Stimulated activated naive B cell treated with anti-CD40 and anti-IgM and Interleukin-4, amounts not matched to agents 10 μg/mL and 1 μg/mL and 100 μg/mL, for 72 hours (primary cell): ENCODE data around the gene MYO5A.

Experiments
- ATAC-seq, 2 donors: fragments of 150-1000 bp; cut with Tn5 transposase; replicated peaks; 2 replicates each; pipeline ENCODE4 v1.10.0; 2021; ENCODE audit warnings: moderate library complexity in 1 of 2
- DNase-seq: peaks from one replicate; pipeline ENCODE4 v3.0.0; 2021
- H3K27ac Mint-ChIP-seq: one replicate; pipeline ENCODE4 v1.8.0; 2022; ENCODE audit warnings: mild to moderate bottlenecking, mixed read lengths
- H3K27me3 Mint-ChIP-seq, 2 donors: one replicate each; pipeline ENCODE4 v1.8.0; 2022; ENCODE audit warnings: mixed read lengths in 2 of 2
- H3K36me3 Mint-ChIP-seq, 2 donors: one replicate each; pipeline ENCODE4 v1.8.0; 2022; ENCODE audit warnings: mixed read lengths in 2 of 2, mild to moderate bottlenecking in 1 of 2
- H3K4me1 Mint-ChIP-seq, 2 donors: one replicate each; pipeline ENCODE4 v1.8.0; 2022; ENCODE audit warnings: mixed read lengths in 2 of 2, mild to moderate bottlenecking in 1 of 2
- H3K4me3 Mint-ChIP-seq, 2 donors: one replicate each; pipeline ENCODE4 v1.8.0; 2022; ENCODE audit warnings: mild to moderate bottlenecking in 2 of 2, mixed read lengths in 2 of 2, moderate library complexity in 1 of 2
- H3K9me3 Mint-ChIP-seq, 2 donors: one replicate each; pipeline ENCODE4 v1.8.0; 2022; ENCODE audit warnings: mixed read lengths in 2 of 2, mild to moderate bottlenecking in 1 of 2

The MYO5A gene

GRCh38 chr15:52394118-52394517, 134.6 kb downstream of the MYO5A start:
- H3K36me3 Mint-ChIP-seq = peaks cover 22 to 25% of the 10 kb centered on the region in 2 donors
- no peak overlapping the region for H3K4me3 Mint-ChIP-seq
- peaks cover 4 to 7% of the 10 kb centered on the region in 2 donors for H3K4me1 Mint-ChIP-seq
- no peak overlapping the region for H3K27ac Mint-ChIP-seq
- ATAC-seq (no peak), DNase-seq (no peak)
- H3K9me3 Mint-ChIP-seq = no peaks in the 10 kb centered on the region
- H3K27me3 Mint-ChIP-seq = no peaks in the 10 kb centered on the region

DNA sequence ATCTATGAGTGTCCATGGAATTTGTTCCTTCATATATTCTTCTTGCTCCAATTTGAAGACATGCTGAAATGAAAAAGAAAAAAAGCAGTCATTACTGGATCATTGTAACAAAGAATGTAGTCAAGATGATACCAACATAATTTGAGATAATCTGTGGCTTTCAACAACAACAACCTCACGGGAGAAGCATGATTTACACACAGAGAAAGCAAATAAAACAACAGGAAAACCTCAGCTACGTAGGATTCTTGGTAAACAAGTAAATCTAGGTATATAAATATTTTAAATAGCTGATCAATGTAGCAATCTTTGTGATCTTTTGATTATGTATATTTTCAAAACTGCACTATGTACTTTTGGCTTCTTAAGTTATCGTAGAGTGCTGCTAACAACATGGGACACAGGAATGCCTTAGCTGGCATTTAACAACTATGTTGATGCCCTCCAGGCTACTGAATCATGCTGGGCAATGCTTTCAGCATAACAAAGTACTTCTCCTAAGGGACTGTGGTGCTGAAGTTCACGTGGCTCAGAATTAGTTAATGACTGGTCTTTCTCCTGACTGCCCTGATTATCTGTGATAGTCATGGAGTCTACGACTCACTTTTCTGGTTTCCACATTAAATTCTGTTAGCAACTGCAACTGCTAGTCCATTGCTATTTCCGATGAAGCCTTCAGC, 136.5 kb downstream of the MYO5A start:
- Mint-ChIP-seq H3K36me3 (peaks cover 17 to 29% of the 10 kb centered on the region in 2 donors), H3K4me1 (peaks cover 4 to 7% of the 10 kb centered on the region in 2 donors), H3K4me3 (no peak overlapping the region), H3K9me3 (no peaks in the 10 kb centered on the region), H3K27me3 (no peaks in the 10 kb centered on the region), H3K27ac (no peak overlapping the region)
- DNase-seq (no peak), ATAC-seq (no peak)

GRCh38 chr15:52391069-52391468, 137.6 kb downstream of the MYO5A start:
- ATAC-seq = no peak
- H3K27me3 Mint-ChIP-seq = no peaks in the 10 kb centered on the region
- H3K27ac Mint-ChIP-seq = no peak overlapping the region
- H3K36me3 Mint-ChIP-seq = peaks cover 15 to 24% of the 10 kb centered on the region in 2 donors
- no peak for DNase-seq
- peaks cover 4 to 7% of the 10 kb centered on the region in 2 donors for H3K4me1 Mint-ChIP-seq
- H3K4me3 Mint-ChIP-seq = no peak overlapping the region
- no peaks in the 10 kb centered on the region for H3K9me3 Mint-ChIP-seq

- Mint-ChIP-seq H3K36me3 (peaks cover 16 to 32% of the 10 kb centered on the region in 2 donors), H3K27ac (no peak overlapping the region), H3K4me1 (peaks cover 13 to 15% of the 10 kb centered on the region in 2 donors), H3K4me3 (no peak overlapping the region), H3K9me3 (no peaks in the 10 kb centered on the region), H3K27me3 (no peaks in the 10 kb centered on the region)
- DNase-seq = no peak
- ATAC-seq = no peak
These were observed 143.0 kb downstream of the MYO5A start for GRCh38 chr15:52385670-52386069.

- Mint-ChIP-seq H3K4me3 (peak overlapping the region; percentile 19 to 51), H3K4me1 (peaks cover 13 to 15% of the 10 kb centered on the region in 2 donors), H3K27ac (peak overlapping the region; percentile 90), H3K27me3 (no peaks in the 10 kb centered on the region), H3K36me3 (peaks cover 29 to 36% of the 10 kb centered on the region in 2 donors), H3K9me3 (no peaks in the 10 kb centered on the region)
- no peak for DNase-seq
- ATAC-seq = peak; percentile 67 to 77
These were observed 145.5 kb downstream of the MYO5A start for GRCh38 chr15:52383100-52383588.

DNA sequence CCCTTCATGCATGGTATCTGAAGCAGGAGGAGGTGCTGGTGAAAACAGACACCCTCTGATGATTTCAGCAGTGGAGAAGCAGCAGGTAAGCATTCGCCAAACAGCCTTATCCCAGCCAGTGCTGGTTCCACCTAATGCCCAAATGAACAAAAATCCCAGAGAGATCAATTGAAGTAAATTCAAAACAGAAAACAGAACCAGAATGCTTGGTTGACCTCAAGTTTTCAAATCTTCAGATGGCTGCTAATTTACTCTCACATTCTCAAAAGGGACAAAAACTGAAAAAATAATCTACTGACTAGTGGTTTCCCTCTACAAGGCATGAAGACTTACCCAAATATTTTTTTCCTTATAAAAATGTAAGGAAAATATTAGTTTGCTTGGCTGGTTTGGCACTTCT, 146.0 kb downstream of the MYO5A start:
- no peak overlapping the region for H3K4me3 Mint-ChIP-seq
- ATAC-seq (peak in 1 of 2 donors; percentile 16), DNase-seq (no peak)
- no peaks in the 10 kb centered on the region for H3K27me3 Mint-ChIP-seq
- H3K4me1 Mint-ChIP-seq = peaks cover 13 to 15% of the 10 kb centered on the region in 2 donors
- no peaks in the 10 kb centered on the region for H3K9me3 Mint-ChIP-seq
- H3K27ac Mint-ChIP-seq = peak overlapping the region; percentile 51
- H3K36me3 Mint-ChIP-seq = peaks cover 32 to 37% of the 10 kb centered on the region in 2 donors

- Mint-ChIP-seq H3K4me3 (no peak overlapping the region), H3K27ac (peak overlapping the region; percentile 26), H3K27me3 (no peaks in the 10 kb centered on the region), H3K9me3 (no peaks in the 10 kb centered on the region), H3K36me3 (peaks cover 40 to 50% of the 10 kb centered on the region in 2 donors), H3K4me1 (peaks cover 13 to 15% of the 10 kb centered on the region in 2 donors)
- ATAC-seq (peak in 1 of 2 donors; percentile 58), DNase-seq (no peak)
These were observed 149.1 kb downstream of the MYO5A start for GRCh38 chr15:52379395-52380106.

DNA sequence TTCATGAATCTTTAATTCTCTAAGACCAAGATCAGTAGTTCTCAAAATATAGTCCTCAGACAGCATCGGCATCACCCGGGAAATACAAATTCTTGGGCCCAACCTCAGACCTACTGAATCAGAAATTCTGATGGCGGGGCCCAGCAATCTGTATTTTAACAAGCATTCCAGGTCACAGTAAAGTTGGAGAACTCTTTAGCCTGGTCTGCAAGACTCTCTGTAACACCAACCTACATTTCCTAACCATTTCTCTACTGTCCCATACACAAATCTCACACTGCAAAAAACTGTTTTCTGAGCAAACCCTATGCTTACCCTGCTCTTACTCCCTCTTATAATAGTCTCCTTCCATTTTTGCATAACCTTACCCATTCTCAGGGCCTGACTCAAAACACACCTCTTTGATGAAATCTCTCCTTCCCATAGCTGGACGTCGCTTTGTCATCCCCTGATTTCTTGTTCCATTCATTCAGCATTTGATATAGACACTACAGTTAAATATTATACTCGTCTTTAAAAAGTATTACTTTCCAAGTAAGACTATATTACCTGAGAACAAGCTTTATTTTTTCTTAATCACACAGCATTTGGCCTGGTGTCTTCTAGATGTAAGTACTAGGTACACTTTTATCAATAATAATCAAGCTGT, 149.8 kb downstream of the MYO5A start:
- H3K27ac Mint-ChIP-seq = peak overlapping the region; percentile 0
- ATAC-seq (peak in 1 of 2 donors; percentile 61), DNase-seq (no peak)
- H3K36me3 Mint-ChIP-seq = peaks cover 43 to 49% of the 10 kb centered on the region in 2 donors
- H3K4me1 Mint-ChIP-seq = peaks cover 12 to 14% of the 10 kb centered on the region in 2 donors
- no peak overlapping the region for H3K4me3 Mint-ChIP-seq
- H3K9me3 Mint-ChIP-seq = no peaks in the 10 kb centered on the region
- no peaks in the 10 kb centered on the region for H3K27me3 Mint-ChIP-seq

- no peak for DNase-seq
- H3K4me3 Mint-ChIP-seq = peak overlapping the region in 1 of 2 donors; percentile 20
These were observed 158.7 kb downstream of the MYO5A start for GRCh38 chr15:52370010-52370409.

GRCh38 chr15:52369455-52369854, 159.2 kb downstream of the MYO5A start:
- DNase-seq (no peak), ATAC-seq (no peak)
- H3K9me3 Mint-ChIP-seq = no peaks in the 10 kb centered on the region
- H3K36me3 Mint-ChIP-seq = peaks cover 26 to 45% of the 10 kb centered on the region in 2 donors
- H3K27me3 Mint-ChIP-seq = no peaks in the 10 kb centered on the region
- no peak overlapping the region for H3K4me3 Mint-ChIP-seq
- no peak overlapping the region for H3K27ac Mint-ChIP-seq
- H3K4me1 Mint-ChIP-seq = peaks cover 0 to 2% of the 10 kb centered on the region in 2 donors

More at GRCh38 chr15:52370010-52370409, 158.7 kb downstream of the MYO5A start:
- Mint-ChIP-seq H3K9me3 (no peaks in the 10 kb centered on the region), H3K27me3 (no peaks in the 10 kb centered on the region), H3K36me3 (peaks cover 23 to 46% of the 10 kb centered on the region in 2 donors), H3K27ac (no peak overlapping the region), H3K4me1 (peaks cover 0 to 2% of the 10 kb centered on the region in 2 donors)
- no peak for ATAC-seq

DNA sequence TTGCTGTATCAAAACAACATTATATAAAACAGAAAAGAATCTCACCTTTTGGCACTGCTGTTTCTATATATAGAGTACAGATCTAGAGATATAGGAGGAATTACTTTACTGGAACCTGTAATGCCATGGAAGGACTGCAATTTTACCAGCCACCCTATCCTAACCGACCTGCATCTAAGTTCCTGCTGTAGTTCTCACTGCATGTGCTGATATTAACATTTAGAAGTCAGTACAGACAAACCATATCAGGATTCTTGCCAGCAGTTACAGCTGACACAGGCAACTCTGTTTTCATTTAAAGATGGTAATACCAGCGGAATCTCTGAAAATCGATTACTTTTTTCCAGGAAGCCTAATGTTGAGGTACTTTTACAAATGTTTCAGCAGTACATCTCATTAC, 159.7 kb downstream of the MYO5A start:
- peaks cover 25 to 43% of the 10 kb centered on the region in 2 donors for H3K36me3 Mint-ChIP-seq

DNA sequence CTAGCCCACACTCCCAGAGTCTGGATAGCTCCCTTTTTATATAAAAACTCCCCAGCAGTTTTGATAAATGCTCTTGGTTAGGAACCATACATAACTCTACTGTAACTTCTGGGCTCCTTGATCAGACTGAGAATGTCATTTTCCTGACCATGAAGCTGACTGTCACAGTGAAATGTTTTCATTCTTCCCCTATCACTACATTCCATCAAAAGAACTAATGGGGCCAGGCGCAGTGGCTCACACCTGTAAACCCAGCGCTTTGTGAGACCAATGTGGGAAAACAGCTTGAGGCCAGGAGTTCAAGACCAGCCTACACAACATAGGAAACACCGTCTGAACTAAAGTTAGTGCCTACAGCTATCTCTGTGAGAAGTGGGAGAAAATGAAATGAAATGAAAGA, 160.3 kb downstream of the MYO5A start:
- Mint-ChIP-seq H3K27ac (no peak overlapping the region), H3K36me3 (peaks cover 29 to 45% of the 10 kb centered on the region in 2 donors)

More for the DNA sequence above, 159.7 kb downstream of the MYO5A start:
- H3K4me3 Mint-ChIP-seq = no peak overlapping the region
- no peak overlapping the region for H3K27ac Mint-ChIP-seq
- no peak for ATAC-seq
- H3K9me3 Mint-ChIP-seq = no peaks in the 10 kb centered on the region
- peaks cover 0 to 2% of the 10 kb centered on the region in 2 donors for H3K4me1 Mint-ChIP-seq
- DNase-seq = no peak
- no peaks in the 10 kb centered on the region for H3K27me3 Mint-ChIP-seq

DNA sequence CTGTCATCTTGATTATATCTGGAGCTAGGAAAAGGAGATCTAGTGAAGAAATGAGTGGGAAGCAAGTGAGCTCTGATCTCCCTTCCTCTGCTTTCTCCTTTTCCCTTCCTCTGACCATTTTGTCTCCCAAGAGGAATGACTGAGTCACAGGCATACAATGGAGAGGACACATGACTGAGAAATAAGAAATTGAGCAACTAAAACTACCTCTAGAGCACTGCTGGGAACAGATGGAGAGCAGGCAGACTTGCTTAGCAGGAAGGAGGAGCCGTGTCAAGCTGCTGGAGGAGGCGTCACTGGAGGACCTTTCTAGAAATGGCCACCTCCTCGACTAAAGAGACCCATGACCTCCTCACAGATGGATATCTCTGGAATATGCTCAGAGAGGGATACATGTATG, 166.2 kb downstream of the MYO5A start:
- Mint-ChIP-seq H3K27ac (peak overlapping the region; percentile 6), H3K4me1 (no peaks in the 10 kb centered on the region), H3K36me3 (peaks cover 33 to 53% of the 10 kb centered on the region in 2 donors)

More for the DNA sequence above, 160.3 kb downstream of the MYO5A start:
- DNase-seq (no peak), ATAC-seq (no peak)
- H3K9me3 Mint-ChIP-seq = no peaks in the 10 kb centered on the region
- no peak overlapping the region for H3K4me3 Mint-ChIP-seq
- peaks cover 0 to 2% of the 10 kb centered on the region in 2 donors for H3K4me1 Mint-ChIP-seq
- H3K27me3 Mint-ChIP-seq = no peaks in the 10 kb centered on the region

GRCh38 chr15:52361975-52362494, 166.6 kb downstream of the MYO5A start:
- DNase-seq (no peak), ATAC-seq (no peak)
- H3K4me1 Mint-ChIP-seq = no peaks in the 10 kb centered on the region
- H3K4me3 Mint-ChIP-seq = no peak overlapping the region
- H3K36me3 Mint-ChIP-seq = peaks cover 35 to 52% of the 10 kb centered on the region in 2 donors
- H3K27me3 Mint-ChIP-seq = no peaks in the 10 kb centered on the region
- H3K9me3 Mint-ChIP-seq = no peaks in the 10 kb centered on the region
- H3K27ac Mint-ChIP-seq = peak overlapping the region; percentile 6

More for the DNA sequence above, 166.2 kb downstream of the MYO5A start:
- H3K27me3 Mint-ChIP-seq = no peaks in the 10 kb centered on the region
- DNase-seq (no peak), ATAC-seq (no peak)
- H3K4me3 Mint-ChIP-seq = no peak overlapping the region
- H3K9me3 Mint-ChIP-seq = no peaks in the 10 kb centered on the region
